Renal cortical epithelial cell (primary cell): ENCODE results near the gene SPRTN. TPM values are rescaled to one million over a fixed set of nuclear protein-coding genes. Genes with fewer than 3 reads are reported as not detected.

Experiments used
- total RNA-seq: library from RNA; depleted of rRNA; stranded (reverse); fragments of >200 nt; gene quantifications from 2 replicates; pipeline ENCODE4 v1.2.3, GENCODE V29; 2014

SPRTN gene
- total RNA-seq, 1 donor from 2014 or later = 20.4 TPM

Other genes starting within 250 kb of the SPRTN start
- gene TRIM67, start 176.2 kb upstream of the SPRTN start, total RNA-seq = 0.10 TPM in 1 of 2 replicates, not detected in the other
- 51.7 and 60.3 TPM in 2 replicates for gene GNPAT, start 97.1 kb upstream of the SPRTN start, total RNA-seq
- gene EXOC8, start 441 bp upstream of the SPRTN start, total RNA-seq = 19.3 and 24.8 TPM in 2 replicates
- 115 and 142 TPM in 2 replicates for gene EGLN1, start 84.0 kb downstream of the SPRTN start, total RNA-seq
- 47.7 and 68.6 TPM in 2 replicates for gene TSNAX, start 190.4 kb downstream of the SPRTN start, total RNA-seq